ENCODE results near the gene STX18. TPM values are rescaled to one million over a fixed set of nuclear protein-coding genes. Genes with fewer than 3 reads are reported as not detected.
"Not testable (repeated sequence)": the region's sequence is repeated elsewhere in the genome, so short reads cannot be mapped to it uniquely, and the experiment has no call there.

STX18 gene
- total RNA-seq, 1 donor = 32.2 TPM

- no peak overlapping the region for H3K4me3 ChIP-seq (ENCODE audit: low read depth, low read length)
- DNase-seq (ENCODE audit: low read depth) = no peak
- TF ChIP-seq CTCF (IDR thresholded peaks at IDR 0.05; ENCODE audit: insufficient read depth, low read length) = no peak
Measured at GRCh38 chr4:4423706-4424498, 117.9 kb downstream of the STX18 start.

GRCh38 chr4:4422856-4423499 is 118.9 kb downstream of the STX18 start:
- TF ChIP-seq CTCF (IDR thresholded peaks at IDR 0.05; ENCODE audit: insufficient read depth, low read length) = no peak
- DNase-seq (ENCODE audit: low read depth) = no peak
- H3K4me3 ChIP-seq (ENCODE audit: low read depth, low read length) = no peak overlapping the region

- not testable (repeated sequence) for DNase-seq (ENCODE audit: low read depth); H3K4me3 ChIP-seq (ENCODE audit: low read depth, low read length)
Measured at GRCh38 chr4:4422117-4422516, 119.7 kb downstream of the STX18 start.

GRCh38 chr4:4421356-4421755 is 120.5 kb downstream of the STX18 start:
- no peak for DNase-seq (ENCODE audit: low read depth)
- no peak for TF ChIP-seq CTCF (IDR thresholded peaks at IDR 0.05; ENCODE audit: insufficient read depth, low read length)
- no peak overlapping the region for H3K4me3 ChIP-seq (ENCODE audit: low read depth, low read length)

GRCh38 chr4:4420421-4420820 is 121.4 kb downstream of the STX18 start:
- H3K4me3 ChIP-seq (ENCODE audit: low read depth, low read length) = no peak overlapping the region
- DNase-seq (ENCODE audit: low read depth) = no peak
- TF ChIP-seq CTCF (IDR thresholded peaks at IDR 0.05; ENCODE audit: insufficient read depth, low read length) = no peak

GRCh38 chr4:4419896-4420295 is 122.0 kb downstream of the STX18 start:
- H3K4me3 ChIP-seq (ENCODE audit: low read depth, low read length) = no peak overlapping the region
- TF ChIP-seq CTCF (IDR thresholded peaks at IDR 0.05; ENCODE audit: insufficient read depth, low read length) = no peak
- no peak for DNase-seq (ENCODE audit: low read depth)

- TF ChIP-seq CTCF (IDR thresholded peaks at IDR 0.05; ENCODE audit: insufficient read depth, low read length) = no peak
- H3K4me3 ChIP-seq (ENCODE audit: low read depth, low read length) = no peak overlapping the region
- no peak for DNase-seq (ENCODE audit: low read depth)
Measured at GRCh38 chr4:4418676-4419390, 123.0 kb downstream of the STX18 start.
